HepG2 (cell line): Measurements from ENCODE around the gene ARAP1. TPM values are rescaled to one million over a fixed set of nuclear protein-coding genes. Genes with fewer than 3 reads are reported as not detected.
A peak's percentile ranks its signal among the peaks of the same experiment; 100 is the strongest.

Source experiments
- ATAC-seq: fragments of 200-7000 bp; cut with Tn5 transposase; 3 replicates; pipeline ENCODE4 v1.9.1; 2020; ENCODE audit warnings: mild to moderate bottlenecking, moderate library complexity
- BruUV-seq: library from RNA; stranded (reverse); fragments of 400-500 nt; replicated peaks from 2 replicates; lab custom pipeline; 2021; lab: Mats Ljungman, UMichigan
- CTCF ChIA-PET: fragments of 300-600 bp; formaldehyde crosslinking; extraction: SDS; loops from one replicate; lab custom pipeline; 2021; ENCODE audit warnings: low total read pairs, inconsistent platforms, low intra/inter-chr PET ratio; lab: Yijun Ruan, JAX
- POLR2A ChIA-PET: fragments of 350-600 bp; sonication (Branson Sonifier 250); formaldehyde crosslinking; loops from one replicate; lab custom pipeline; 2020; ENCODE audit warnings: antibody characterized with exemption, inconsistent platforms; lab: Yijun Ruan, JAX
- DNase-seq: peaks from one replicate; pipeline ENCODE4 v3.0.0-alpha.2; 2015; ENCODE audit warnings: low spot score
- FAIRE-seq: peaks from 3 replicates; lab custom pipeline; 2011; peaks lifted over from hg19 to GRCh38; lab: Jason Lieb, UNC
- H2AFZ ChIP-seq: one replicate; pipeline ENCODE4 v1.6.1; 2011; ENCODE audit warnings: low read length, inconsistent platforms
- H3K27ac ChIP-seq: fragments of 300-600 bp; 3 replicates; pipeline ENCODE4 v1.8.0; 2011; ENCODE audit warnings: mixed run types, mild to moderate bottlenecking, mixed read lengths, low read length, inconsistent platforms; ENCODE audit not compliant: insufficient read depth; ENCODE audit errors: extremely low read length
- H3K27me3 ChIP-seq, 2 experiments: fragments of 200-600 bp in 1 of 2; 2 replicates in 1 of 2; 3 replicates in 1 of 2; pipeline versions ENCODE4 v1.6.0 to v1.8.0; 2011; ENCODE audit warnings: low read length in 2 of 2, mild to moderate bottlenecking in 2 of 2, moderate library complexity in 2 of 2, inconsistent platforms in 1 of 2; ENCODE audit not compliant: insufficient read depth in 2 of 2, control insufficient read depth in 1 of 2
- H3K36me3 ChIP-seq, 2 experiments: fragments of 200-600 bp in 1 of 2; replicated peaks in 1 of 2; 2 replicates in 1 of 2; 3 replicates in 1 of 2; pipeline versions ENCODE4 v1.5.1 to v1.8.0; 2011; ENCODE audit warnings: low read length in 2 of 2, inconsistent platforms in 1 of 2; ENCODE audit not compliant: insufficient read depth in 2 of 2, control insufficient read depth in 1 of 2
- H3K4me1 ChIP-seq: 2 replicates; pipeline ENCODE4 v1.5.1; 2012; ENCODE audit warnings: low read length, inconsistent platforms; ENCODE audit not compliant: insufficient read depth
- H3K4me2 ChIP-seq: 2 replicates; pipeline ENCODE4 v1.6.0; 2011; ENCODE audit warnings: low read depth, low read length, inconsistent platforms
- H3K4me3 ChIP-seq, 3 experiments: fragments of 200-600 bp in 1 of 3; sonication (generic), shearing (Covaris generic) in 1 of 3; replicated peaks in 1 of 3; 2 replicates each; pipeline ENCODE4 v1.5.1; 2011 to 2016; ENCODE audit warnings: low read length in 3 of 3, inconsistent platforms in 2 of 3, low read depth in 2 of 3, mild to moderate bottlenecking in 2 of 3, control low read depth in 1 of 3, mixed read lengths in 1 of 3; ENCODE audit not compliant: insufficient read depth in 1 of 3
- H3K79me2 ChIP-seq: one replicate; pipeline ENCODE4 v1.6.1; 2011; ENCODE audit warnings: low read length, inconsistent platforms; ENCODE audit not compliant: insufficient read depth
- H3K9ac ChIP-seq: 2 replicates; pipeline ENCODE4 v1.6.0; 2011; ENCODE audit warnings: mild to moderate bottlenecking, low read depth, low read length, inconsistent platforms; ENCODE audit not compliant: insufficient read depth
- H3K9me3 ChIP-seq: 2 replicates; pipeline ENCODE4 v1.5.1; 2012; ENCODE audit warnings: mild to moderate bottlenecking, low read length
- H4K20me1 ChIP-seq: 2 replicates; pipeline ENCODE4 v1.6.0; 2011; ENCODE audit warnings: inconsistent platforms, mild to moderate bottlenecking, low read length, moderate library complexity; ENCODE audit not compliant: insufficient read depth
- AGO2 ChIP-seq: fragments of 200-400 bp; formaldehyde crosslinking; optimal IDR thresholded peaks from 2 replicates; pipeline ENCODE3; 2017; ENCODE audit warnings: mild to moderate bottlenecking, low read depth, low read length, moderate library complexity
- ASH2L ChIP-seq: fragments of 300-600, 200-600 bp; sonication (generic); IDR thresholded peaks from 2 replicates; pipeline ENCODE4 v1.7.0; 2017; ENCODE audit warnings: low read depth, mild to moderate bottlenecking, moderate library complexity, mixed read lengths, low read length; ENCODE audit not compliant: insufficient read length
- PHF21A ChIP-seq: sonication (generic); formaldehyde crosslinking; IDR thresholded peaks from 2 replicates; pipeline ENCODE4 v1.5.0; 2020; ENCODE audit warnings: mild to moderate bottlenecking, missing genetic modification reagents
- POLR2AphosphoS5 ChIP-seq: IDR thresholded peaks from 2 replicates; pipeline ENCODE4 v1.6.1; 2012; ENCODE audit warnings: low read depth, low read length
- WGBS: methylation state at CpG from one replicate; pipeline ENCODE4 v1.1.6; 2017; ENCODE audit warnings: low lambda C conversion rate; 5-methylcytosine and 5-hydroxymethylcytosine counted together
- in situ Hi-C: cut with HindIII; loops from 2 replicates; pipeline ENCODE4 v1.10.0; 2017; ENCODE audit warnings: low pct_unique_long_range_greater_than_20kb; ENCODE audit not compliant: extremely low pct_ligation_motif_present
- intact Hi-C: fragments of 100-400 bp; cut with micrococcal nuclease; formaldehyde crosslinking; loops from one replicate; pipeline ENCODE4 v1.10.0; 2022; ENCODE audit not compliant: unreplicated experiment
- polyA plus RNA-seq, 8 experiments: library from polyadenylated mRNA; depleted of rRNA in 3 of 8; stranded (reverse) in 7 of 8; unstranded in 1 of 8; fragments of >200 nt; fragmentation: Illumina TruSeq in 4 of 8; extraction: Trizol in 4 of 8; gene quantifications; 2 replicates each; pipeline versions ENCODE4 v1.2.1 to v1.2.3, GENCODE V29; 2011 to 2016; ENCODE audit warnings: low read depth in 4 of 8, missing spikeins in 1 of 8, mixed read lengths in 1 of 8; ENCODE audit not compliant: insufficient read depth in 1 of 8
- total RNA-seq, 5 experiments: library from RNA; depleted of rRNA; stranded (reverse); fragments of >200 nt; fragmentation: Illumina TruSeq; extraction: Trizol; gene quantifications; 2 replicates each; pipeline ENCODE4 v1.2.3, GENCODE V29; 2016; ENCODE audit warnings: low read depth in 1 of 5
- TF ChIP-seq, protein P1 (sequence below): sonication (generic); formaldehyde crosslinking; IDR thresholded peaks from 2 replicates; pipeline ENCODE4 v1.8.1; 2023; ENCODE audit warnings: mild to moderate bottlenecking, inconsistent platforms, moderate library complexity, missing genetic modification reagents, borderline replicate concordance

ARAP1 gene
- total and polyA plus RNA-seq, 2 of the 13 experiments (the other 11 are each of a cell fraction or from before 2014, with no cell fraction given): 43.2 to 55.5 TPM

- TF ChIP-seq, protein P1, sequence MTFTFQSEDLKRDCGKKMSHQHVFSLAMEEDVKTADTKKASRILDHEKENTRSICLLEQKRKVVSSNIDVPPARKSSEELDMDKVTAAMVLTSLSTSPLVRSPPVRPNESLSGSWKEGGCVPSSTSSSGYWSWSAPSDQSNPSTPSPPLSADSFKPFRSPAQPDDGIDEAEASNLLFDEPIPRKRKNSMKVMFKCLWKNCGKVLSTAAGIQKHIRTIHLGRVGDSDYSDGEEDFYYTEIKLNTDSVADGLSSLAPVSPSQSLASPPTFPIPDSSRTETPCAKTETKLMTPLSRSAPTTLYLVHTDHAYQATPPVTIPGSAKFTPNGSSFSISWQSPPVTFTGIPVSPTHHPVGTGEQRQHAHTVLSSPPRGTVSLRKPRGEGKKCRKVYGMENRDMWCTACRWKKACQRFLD: no peak
- TF ChIP-seq ASH2L (no peak), POLR2AphosphoS5 (no peak)
Observed at GRCh38 chr11:72727521-72727920, 24.7 kb downstream of the ARAP1 start (continued).

DNA sequence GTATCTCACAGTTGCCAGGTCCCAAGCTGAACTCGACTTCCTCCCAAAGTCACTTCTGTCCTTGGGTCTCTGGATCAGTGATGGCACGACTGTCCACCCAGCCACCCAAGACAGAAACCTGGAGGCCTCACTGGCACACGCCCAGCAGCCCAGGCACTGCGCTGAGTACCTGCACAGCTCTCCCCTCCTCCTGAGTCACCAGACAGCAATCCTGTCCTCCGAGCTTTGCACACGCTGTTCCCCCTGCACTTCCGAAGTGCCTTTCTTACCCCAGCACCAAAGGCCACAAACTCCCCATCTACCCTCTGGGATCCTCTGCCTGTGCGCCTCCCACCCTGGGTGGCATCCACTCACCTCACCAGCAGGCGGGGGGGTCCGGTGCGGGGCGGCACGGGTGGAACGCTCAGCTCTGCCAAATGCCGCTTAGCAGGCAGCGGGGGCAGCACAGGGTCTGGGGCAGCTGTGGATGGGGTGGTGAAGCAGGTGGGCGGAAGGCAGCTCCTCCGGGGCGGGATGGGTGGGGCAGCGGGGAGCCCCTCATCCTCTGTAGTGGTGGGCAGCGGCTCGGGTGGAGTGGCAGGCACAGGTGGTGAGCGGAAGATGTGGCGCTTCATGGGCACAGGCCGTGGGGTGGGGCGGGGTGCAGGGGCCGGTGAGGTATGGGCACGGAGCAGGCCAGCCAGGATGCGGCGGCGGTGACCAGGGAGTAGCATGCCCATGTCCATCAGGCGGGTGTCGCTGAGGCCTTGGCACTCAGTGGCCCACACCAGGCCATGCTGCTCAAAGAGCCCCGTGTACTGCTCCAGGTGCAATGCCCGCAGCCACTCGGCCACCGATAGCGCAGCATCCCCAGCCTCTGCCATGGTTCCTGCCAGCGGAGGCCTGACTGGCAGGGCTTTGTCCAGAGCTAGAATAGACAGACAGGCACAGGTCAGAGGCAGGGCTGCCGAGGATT lies 25.7 kb downstream of the ARAP1 start:
- Histone ChIP-seq H2AFZ (no peak overlapping the region), H3K79me2 (peaks cover 52% of the 10 kb centered on the region), H3K27me3 (no peaks in the 10 kb centered on the region), H3K4me3 (no peak overlapping the region), H3K36me3 (peaks cover 30 to 58% of the 10 kb centered on the region in 2 experiments; a peak in 4 of 5 replicates), H4K20me1 (peaks cover 18% of the 10 kb centered on the region; the same call in 1 of the 2 replicates), H3K9me3 (no peaks in the 10 kb centered on the region), H3K4me2 (no peak overlapping the region), H3K9ac (no peak overlapping the region), H3K4me1 (no peaks in the 10 kb centered on the region), H3K27ac (no peak overlapping the region)
- DNase-seq (no peak), FAIRE-seq (no peak), ATAC-seq (no peak)
- 97% methylated on average over 25 of the region's 40 CpGs for WGBS
- intact Hi-C loops (loop anchor here (5.0 kb wide), 1 partner anchor 451 kb away; no protein-coding TSS in a partner anchor), in situ Hi-C loops (no loop called here)
- BruUV-seq: no TSS peak
- ChIA-PET CTCF (interaction anchor here (1.0 to 1.8 kb wide), 3 partner anchors 15 to 96 kb away, joined by 3 to 27 read pairs (median 4); partner anchors contain the start of gene STARD10), POLR2A (interaction anchor here (1.5 kb wide), 1 partner anchor 68 kb away, joined by 11 read pairs; the partner anchor contains the start of gene STARD10)
- TF ChIP-seq PHF21A (CRISPR knock-in tag) (no peak), AGO2 (peak; percentile 31)
